ENCODE measurements around the gene POLE.

DNA sequence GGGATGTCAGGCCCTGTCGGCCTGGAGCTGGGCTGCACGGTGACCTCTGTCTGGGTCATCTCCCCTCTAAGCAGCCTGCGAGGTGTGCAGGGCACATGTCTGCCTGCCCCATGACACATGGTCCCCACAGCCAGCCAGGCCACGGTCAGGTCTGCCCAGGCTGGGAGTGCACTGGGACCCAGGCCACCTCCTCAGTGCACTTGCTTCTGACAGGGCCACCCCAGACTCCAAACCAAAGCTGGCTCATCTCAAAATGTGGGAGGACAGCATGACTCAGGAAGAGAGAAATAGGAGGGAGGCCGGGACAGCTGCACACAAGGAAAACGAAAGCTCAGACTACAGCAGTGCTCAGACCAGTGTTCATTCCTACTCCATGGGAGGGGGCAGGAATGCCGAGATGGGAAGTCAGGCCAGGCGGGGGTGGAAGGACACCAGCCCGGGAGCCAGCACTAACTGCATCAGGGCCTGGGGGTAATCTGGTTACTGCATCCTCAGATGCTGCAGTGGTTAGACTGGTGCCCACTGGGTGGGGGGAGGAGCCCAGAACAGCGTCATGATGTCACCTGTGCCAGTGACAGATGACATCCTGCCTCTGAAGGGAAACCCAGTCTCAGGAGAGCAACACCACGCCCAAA lies 64.6 kb downstream of the POLE start:
- TF ChIP-seq, protein P1, sequence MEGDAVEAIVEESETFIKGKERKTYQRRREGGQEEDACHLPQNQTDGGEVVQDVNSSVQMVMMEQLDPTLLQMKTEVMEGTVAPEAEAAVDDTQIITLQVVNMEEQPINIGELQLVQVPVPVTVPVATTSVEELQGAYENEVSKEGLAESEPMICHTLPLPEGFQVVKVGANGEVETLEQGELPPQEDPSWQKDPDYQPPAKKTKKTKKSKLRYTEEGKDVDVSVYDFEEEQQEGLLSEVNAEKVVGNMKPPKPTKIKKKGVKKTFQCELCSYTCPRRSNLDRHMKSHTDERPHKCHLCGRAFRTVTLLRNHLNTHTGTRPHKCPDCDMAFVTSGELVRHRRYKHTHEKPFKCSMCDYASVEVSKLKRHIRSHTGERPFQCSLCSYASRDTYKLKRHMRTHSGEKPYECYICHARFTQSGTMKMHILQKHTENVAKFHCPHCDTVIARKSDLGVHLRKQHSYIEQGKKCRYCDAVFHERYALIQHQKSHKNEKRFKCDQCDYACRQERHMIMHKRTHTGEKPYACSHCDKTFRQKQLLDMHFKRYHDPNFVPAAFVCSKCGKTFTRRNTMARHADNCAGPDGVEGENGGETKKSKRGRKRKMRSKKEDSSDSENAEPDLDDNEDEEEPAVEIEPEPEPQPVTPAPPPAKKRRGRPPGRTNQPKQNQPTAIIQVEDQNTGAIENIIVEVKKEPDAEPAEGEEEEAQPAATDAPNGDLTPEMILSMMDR (conservative IDR thresholded peaks at IDR 0.05; ENCODE audit: low read length): no peak
- no peak for TF ChIP-seq EZH2phosphoT487 (IDR thresholded peaks at IDR 0.05; ENCODE audit: borderline replicate concordance)
